HepG2 (cell line): ENCODE data around the gene CADM1. TPM values are rescaled to one million over a fixed set of nuclear protein-coding genes. Genes with fewer than 3 reads are reported as not detected.

Experiments used
- ATAC-seq: fragments of 200-7000 bp; cut with Tn5 transposase; 3 replicates; pipeline ENCODE4 v1.9.1; 2020; ENCODE audit warnings: mild to moderate bottlenecking, moderate library complexity
- BruUV-seq: library from RNA; stranded (reverse); fragments of 400-500 nt; replicated peaks from 2 replicates; lab custom pipeline; 2021; lab: Mats Ljungman, UMichigan
- CTCF ChIA-PET: fragments of 300-600 bp; formaldehyde crosslinking; extraction: SDS; loops from one replicate; lab custom pipeline; 2021; ENCODE audit warnings: low total read pairs, inconsistent platforms, low intra/inter-chr PET ratio; lab: Yijun Ruan, JAX
- POLR2A ChIA-PET: fragments of 350-600 bp; sonication (Branson Sonifier 250); formaldehyde crosslinking; loops from one replicate; lab custom pipeline; 2020; ENCODE audit warnings: antibody characterized with exemption, inconsistent platforms; lab: Yijun Ruan, JAX
- DNase-seq: peaks from one replicate; pipeline ENCODE4 v3.0.0-alpha.2; 2015; ENCODE audit warnings: low spot score
- FAIRE-seq: peaks from 3 replicates; lab custom pipeline; 2011; peaks lifted over from hg19 to GRCh38; lab: Jason Lieb, UNC
- H2AFZ ChIP-seq: one replicate; pipeline ENCODE4 v1.6.1; 2011; ENCODE audit warnings: low read length, inconsistent platforms
- H3K27ac ChIP-seq: fragments of 300-600 bp; 3 replicates; pipeline ENCODE4 v1.8.0; 2011; ENCODE audit warnings: mixed run types, mild to moderate bottlenecking, mixed read lengths, low read length, inconsistent platforms; ENCODE audit not compliant: insufficient read depth; ENCODE audit errors: extremely low read length
- H3K27me3 ChIP-seq, 2 experiments: fragments of 200-600 bp in 1 of 2; 2 replicates in 1 of 2; 3 replicates in 1 of 2; pipeline versions ENCODE4 v1.6.0 to v1.8.0; 2011; ENCODE audit warnings: low read length in 2 of 2, mild to moderate bottlenecking in 2 of 2, moderate library complexity in 2 of 2, inconsistent platforms in 1 of 2; ENCODE audit not compliant: insufficient read depth in 2 of 2, control insufficient read depth in 1 of 2
- H3K36me3 ChIP-seq, 2 experiments: fragments of 200-600 bp in 1 of 2; replicated peaks in 1 of 2; 2 replicates in 1 of 2; 3 replicates in 1 of 2; pipeline versions ENCODE4 v1.5.1 to v1.8.0; 2011; ENCODE audit warnings: low read length in 2 of 2, inconsistent platforms in 1 of 2; ENCODE audit not compliant: insufficient read depth in 2 of 2, control insufficient read depth in 1 of 2
- H3K4me1 ChIP-seq: 2 replicates; pipeline ENCODE4 v1.5.1; 2012; ENCODE audit warnings: low read length, inconsistent platforms; ENCODE audit not compliant: insufficient read depth
- H3K4me2 ChIP-seq: 2 replicates; pipeline ENCODE4 v1.6.0; 2011; ENCODE audit warnings: low read depth, low read length, inconsistent platforms
- H3K4me3 ChIP-seq, 3 experiments: fragments of 200-600 bp in 1 of 3; sonication (generic), shearing (Covaris generic) in 1 of 3; replicated peaks in 1 of 3; 2 replicates each; pipeline ENCODE4 v1.5.1; 2011 to 2016; ENCODE audit warnings: low read length in 3 of 3, inconsistent platforms in 2 of 3, low read depth in 2 of 3, mild to moderate bottlenecking in 2 of 3, control low read depth in 1 of 3, mixed read lengths in 1 of 3; ENCODE audit not compliant: insufficient read depth in 1 of 3
- H3K79me2 ChIP-seq: one replicate; pipeline ENCODE4 v1.6.1; 2011; ENCODE audit warnings: low read length, inconsistent platforms; ENCODE audit not compliant: insufficient read depth
- H3K9ac ChIP-seq: 2 replicates; pipeline ENCODE4 v1.6.0; 2011; ENCODE audit warnings: mild to moderate bottlenecking, low read depth, low read length, inconsistent platforms; ENCODE audit not compliant: insufficient read depth
- H3K9me3 ChIP-seq: 2 replicates; pipeline ENCODE4 v1.5.1; 2012; ENCODE audit warnings: mild to moderate bottlenecking, low read length
- H4K20me1 ChIP-seq: 2 replicates; pipeline ENCODE4 v1.6.0; 2011; ENCODE audit warnings: inconsistent platforms, mild to moderate bottlenecking, low read length, moderate library complexity; ENCODE audit not compliant: insufficient read depth
- ASH2L ChIP-seq: fragments of 300-600, 200-600 bp; sonication (generic); IDR thresholded peaks from 2 replicates; pipeline ENCODE4 v1.7.0; 2017; ENCODE audit warnings: low read depth, mild to moderate bottlenecking, moderate library complexity, mixed read lengths, low read length; ENCODE audit not compliant: insufficient read length
- DNMT3B ChIP-seq: conservative IDR thresholded peaks from 2 replicates; pipeline ENCODE4 v1.6.1; 2016; ENCODE audit warnings: missing biosample characterization, control low read depth
- FOXO1 ChIP-seq: sonication (generic); formaldehyde crosslinking; IDR thresholded peaks from 2 replicates; pipeline ENCODE4 v1.4.0; 2020; ENCODE audit warnings: missing genetic modification reagents
- HNF4A ChIP-seq: sonication (generic); formaldehyde crosslinking; IDR thresholded peaks from 2 replicates; pipeline ENCODE4 v1.4.0; 2020; ENCODE audit warnings: missing genetic modification reagents
- MEF2D ChIP-seq: sonication (generic); formaldehyde crosslinking; IDR thresholded peaks from 2 replicates; pipeline ENCODE4 v1.5.1; 2020; ENCODE audit warnings: mild to moderate bottlenecking, missing genetic modification reagents
- NCOR1 ChIP-seq: fragments of 200-600 bp; sonication (generic); IDR thresholded peaks from 2 replicates; pipeline ENCODE4 v1.7.0; 2017; ENCODE audit warnings: antibody characterized with exemption, low read length, borderline replicate concordance
- SALL2 ChIP-seq: sonication (generic); formaldehyde crosslinking; IDR thresholded peaks from 2 replicates; pipeline ENCODE4 v1.8.1; 2023; ENCODE audit warnings: mild to moderate bottlenecking, missing genetic modification reagents, inconsistent platforms
- SAP130 ChIP-seq: IDR thresholded peaks from 2 replicates; pipeline ENCODE4 v1.6.1; 2016; ENCODE audit warnings: low read depth
- TRIM24 ChIP-seq: sonication (generic); formaldehyde crosslinking; IDR thresholded peaks from 2 replicates; pipeline ENCODE4 v1.8.0; 2022; ENCODE audit warnings: mild to moderate bottlenecking, missing genetic modification reagents
- ZBTB20 ChIP-seq: sonication (generic); formaldehyde crosslinking; IDR thresholded peaks from 2 replicates; pipeline ENCODE4 v1.8.1; 2023; ENCODE audit warnings: missing genetic modification reagents, low read depth, mild to moderate bottlenecking, borderline replicate concordance
- ZFX ChIP-seq: sonication (generic); formaldehyde crosslinking; IDR thresholded peaks from 2 replicates; pipeline ENCODE4 v1.4.0; 2020; ENCODE audit warnings: mild to moderate bottlenecking, low read depth, missing genetic modification reagents, moderate library complexity
- ZIK1 ChIP-seq: sonication (generic); formaldehyde crosslinking; IDR thresholded peaks from 2 replicates; pipeline ENCODE4 v1.5.0; 2020; ENCODE audit warnings: mild to moderate bottlenecking, low read depth, missing genetic modification reagents, borderline replicate concordance
- ZNF160 ChIP-seq: sonication (generic); formaldehyde crosslinking; IDR thresholded peaks from 2 replicates; pipeline ENCODE4 v1.8.0; 2022; ENCODE audit warnings: mild to moderate bottlenecking, inconsistent platforms, missing genetic modification reagents
- ZNF430 ChIP-seq: sonication (generic); formaldehyde crosslinking; IDR thresholded peaks from 2 replicates; pipeline ENCODE4 v1.9.0; 2021; ENCODE audit warnings: mild to moderate bottlenecking, missing genetic modification reagents
- ZNF501 ChIP-seq: sonication (generic); formaldehyde crosslinking; IDR thresholded peaks from 2 replicates; pipeline ENCODE4 v1.5.1; 2020; ENCODE audit warnings: mild to moderate bottlenecking, moderate library complexity, missing genetic modification reagents
- ZNF629 ChIP-seq: sonication (generic); formaldehyde crosslinking; conservative IDR thresholded peaks from 2 replicates; pipeline ENCODE4 v1.5.0; 2020; ENCODE audit warnings: missing genetic modification reagents
- WGBS: methylation state at CpG from one replicate; pipeline ENCODE4 v1.1.6; 2017; ENCODE audit warnings: low lambda C conversion rate; 5-methylcytosine and 5-hydroxymethylcytosine counted together
- in situ Hi-C: cut with HindIII; loops from 2 replicates; pipeline ENCODE4 v1.10.0; 2017; ENCODE audit warnings: low pct_unique_long_range_greater_than_20kb; ENCODE audit not compliant: extremely low pct_ligation_motif_present
- intact Hi-C: fragments of 100-400 bp; cut with micrococcal nuclease; formaldehyde crosslinking; loops from one replicate; pipeline ENCODE4 v1.10.0; 2022; ENCODE audit not compliant: unreplicated experiment
- polyA plus RNA-seq, 8 experiments: library from polyadenylated mRNA; depleted of rRNA in 3 of 8; stranded (reverse) in 7 of 8; unstranded in 1 of 8; fragments of >200 nt; fragmentation: Illumina TruSeq in 4 of 8; extraction: Trizol in 4 of 8; gene quantifications; 2 replicates each; pipeline versions ENCODE4 v1.2.1 to v1.2.3, GENCODE V29; 2011 to 2016; ENCODE audit warnings: low read depth in 4 of 8, missing spikeins in 1 of 8, mixed read lengths in 1 of 8; ENCODE audit not compliant: insufficient read depth in 1 of 8
- total RNA-seq, 5 experiments: library from RNA; depleted of rRNA; stranded (reverse); fragments of >200 nt; fragmentation: Illumina TruSeq; extraction: Trizol; gene quantifications; 2 replicates each; pipeline ENCODE4 v1.2.3, GENCODE V29; 2016; ENCODE audit warnings: low read depth in 1 of 5
- TF ChIP-seq, protein P1 (sequence below): sonication (generic); formaldehyde crosslinking; IDR thresholded peaks from 2 replicates; pipeline ENCODE4 v1.4.0; 2020; ENCODE audit warnings: mild to moderate bottlenecking, missing genetic modification reagents

The CADM1 gene
- total and polyA plus RNA-seq, 2 of the 13 experiments (the other 11 are each of a cell fraction or from before 2014, with no cell fraction given) = 71.3 to 122 TPM

DNA sequence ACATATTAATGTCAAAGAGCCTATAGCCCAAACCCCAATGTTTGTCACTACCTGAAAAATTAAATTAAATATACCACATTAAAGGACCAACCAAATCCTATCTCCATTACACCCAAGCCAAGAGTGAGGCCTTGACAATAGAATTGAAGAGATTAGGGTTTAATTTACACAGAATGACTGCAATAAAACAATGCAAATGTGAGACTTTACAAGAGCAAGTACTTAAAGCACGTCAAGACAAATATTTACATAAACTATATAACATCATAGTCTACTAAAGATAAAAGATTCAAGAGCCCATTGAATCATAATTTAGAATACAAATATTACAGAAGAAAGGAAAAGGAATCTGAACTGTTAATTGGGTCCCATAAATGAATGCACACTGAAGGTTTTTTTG, 85.6 kb downstream of the CADM1 start:
- no TSS peak for BruUV-seq
- 96% methylated on average over 1 of the region's 1 CpG for WGBS
- H3K4me2 ChIP-seq = no peak overlapping the region
- H4K20me1 ChIP-seq = no peaks in the 10 kb centered on the region; the same call in 1 of the 2 replicates
- intact Hi-C loops (no loop called here), in situ Hi-C loops (no loop called here)
- H3K36me3 ChIP-seq = no peaks in the 10 kb centered on the region
- TF ChIP-seq HNF4A = no peak
- TF ChIP-seq ZBTB20 (CRISPR knock-in tag) = no peak
- TF ChIP-seq NCOR1 = no peak
- no peak for TF ChIP-seq ZNF160 (CRISPR knock-in tag)
- TF ChIP-seq ASH2L = no peak
- TF ChIP-seq, protein P1, sequence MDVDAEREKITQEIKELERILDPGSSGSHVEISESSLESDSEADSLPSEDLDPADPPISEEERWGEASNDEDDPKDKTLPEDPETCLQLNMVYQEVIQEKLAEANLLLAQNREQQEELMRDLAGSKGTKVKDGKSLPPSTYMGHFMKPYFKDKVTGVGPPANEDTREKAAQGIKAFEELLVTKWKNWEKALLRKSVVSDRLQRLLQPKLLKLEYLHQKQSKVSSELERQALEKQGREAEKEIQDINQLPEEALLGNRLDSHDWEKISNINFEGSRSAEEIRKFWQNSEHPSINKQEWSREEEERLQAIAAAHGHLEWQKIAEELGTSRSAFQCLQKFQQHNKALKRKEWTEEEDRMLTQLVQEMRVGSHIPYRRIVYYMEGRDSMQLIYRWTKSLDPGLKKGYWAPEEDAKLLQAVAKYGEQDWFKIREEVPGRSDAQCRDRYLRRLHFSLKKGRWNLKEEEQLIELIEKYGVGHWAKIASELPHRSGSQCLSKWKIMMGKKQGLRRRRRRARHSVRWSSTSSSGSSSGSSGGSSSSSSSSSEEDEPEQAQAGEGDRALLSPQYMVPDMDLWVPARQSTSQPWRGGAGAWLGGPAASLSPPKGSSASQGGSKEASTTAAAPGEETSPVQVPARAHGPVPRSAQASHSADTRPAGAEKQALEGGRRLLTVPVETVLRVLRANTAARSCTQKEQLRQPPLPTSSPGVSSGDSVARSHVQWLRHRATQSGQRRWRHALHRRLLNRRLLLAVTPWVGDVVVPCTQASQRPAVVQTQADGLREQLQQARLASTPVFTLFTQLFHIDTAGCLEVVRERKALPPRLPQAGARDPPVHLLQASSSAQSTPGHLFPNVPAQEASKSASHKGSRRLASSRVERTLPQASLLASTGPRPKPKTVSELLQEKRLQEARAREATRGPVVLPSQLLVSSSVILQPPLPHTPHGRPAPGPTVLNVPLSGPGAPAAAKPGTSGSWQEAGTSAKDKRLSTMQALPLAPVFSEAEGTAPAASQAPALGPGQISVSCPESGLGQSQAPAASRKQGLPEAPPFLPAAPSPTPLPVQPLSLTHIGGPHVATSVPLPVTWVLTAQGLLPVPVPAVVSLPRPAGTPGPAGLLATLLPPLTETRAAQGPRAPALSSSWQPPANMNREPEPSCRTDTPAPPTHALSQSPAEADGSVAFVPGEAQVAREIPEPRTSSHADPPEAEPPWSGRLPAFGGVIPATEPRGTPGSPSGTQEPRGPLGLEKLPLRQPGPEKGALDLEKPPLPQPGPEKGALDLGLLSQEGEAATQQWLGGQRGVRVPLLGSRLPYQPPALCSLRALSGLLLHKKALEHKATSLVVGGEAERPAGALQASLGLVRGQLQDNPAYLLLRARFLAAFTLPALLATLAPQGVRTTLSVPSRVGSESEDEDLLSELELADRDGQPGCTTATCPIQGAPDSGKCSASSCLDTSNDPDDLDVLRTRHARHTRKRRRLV (CRISPR knock-in tag) = no peak
- no peak for TF ChIP-seq MEF2D (CRISPR knock-in tag)
- no peak for TF ChIP-seq ZNF430 (CRISPR knock-in tag)
- no peak for TF ChIP-seq ZIK1 (CRISPR knock-in tag)
- no peak for TF ChIP-seq DNMT3B
- TF ChIP-seq SALL2 (CRISPR knock-in tag) = no peak
- TF ChIP-seq FOXO1 (CRISPR knock-in tag) = no peak
- TF ChIP-seq ZNF501 (CRISPR knock-in tag) = no peak
- no peak for TF ChIP-seq ZNF629 (CRISPR knock-in tag)
- no peak for TF ChIP-seq ZFX
- TF ChIP-seq TRIM24 = no peak
- TF ChIP-seq SAP130 (CRISPR knock-in tag) = no peak
- no peak overlapping the region for H3K4me3 ChIP-seq
- peaks cover 19% of the 10 kb centered on the region for H3K4me1 ChIP-seq
- H3K27me3 ChIP-seq = no peaks in the 10 kb centered on the region
- no peak for DNase-seq
- no peak for FAIRE-seq
- no peak for ATAC-seq
- H3K9ac ChIP-seq = no peak overlapping the region
- ChIA-PET POLR2A (no interaction called here), CTCF (no interaction called here)
- no peaks in the 10 kb centered on the region for H3K9me3 ChIP-seq
- H3K27ac ChIP-seq = no peak overlapping the region
- peaks cover 18% of the 10 kb centered on the region for H3K79me2 ChIP-seq
- no peak overlapping the region for H2AFZ ChIP-seq
